GM12878 (cell line): Measurements from ENCODE around the gene MDN1. TPM values are rescaled to one million over a fixed set of nuclear protein-coding genes. Genes with fewer than 3 reads are reported as not detected.

Experiments used
- ATAC-seq: fragments of 200-7000 bp; cut with Tn5 transposase; 3 replicates; pipeline ENCODE4 v1.9.1; 2020; ENCODE audit warnings: mild to moderate bottlenecking, moderate library complexity
- BruUV-seq: library from RNA; stranded (reverse); fragments of 400-500 nt; replicated peaks from 2 replicates; lab custom pipeline; 2021; lab: Mats Ljungman, UMichigan
- CTCF ChIA-PET: fragments of 300-600 bp; sonication (Branson Sonifier 250); formaldehyde crosslinking; extraction: SDS; loops from one replicate; lab custom pipeline; 2021; ENCODE audit warnings: inconsistent platforms; lab: Yijun Ruan, JAX
- POLR2A ChIA-PET: fragments of 350-600 bp; formaldehyde crosslinking; extraction: SDS; loops from one replicate; lab custom pipeline; 2021; ENCODE audit warnings: inconsistent platforms; lab: Charles Lee
- RAD21 ChIA-PET: fragments of 300-600 bp; sonication (Branson Sonifier 250); formaldehyde crosslinking; loops from one replicate; lab custom pipeline; 2023; ENCODE audit warnings: antibody characterized with exemption; ENCODE audit not compliant: unreplicated experiment; lab: Charles Lee
- SMC1A ChIA-PET: fragments of 300-600 bp; sonication (Branson Sonifier 250); formaldehyde crosslinking; loops from one replicate; lab custom pipeline; 2023; ENCODE audit not compliant: unreplicated experiment, uncharacterized antibody; lab: Charles Lee
- DNase-seq: peaks from one replicate; pipeline ENCODE4 v3.0.0-alpha.2; 2011; ENCODE audit warnings: low read depth, low spot score
- FAIRE-seq: peaks from 3 replicates; lab custom pipeline; 2011; peaks lifted over from hg19 to GRCh38; lab: Jason Lieb, UNC
- H2AFZ ChIP-seq: 2 replicates; pipeline ENCODE4 v1.6.0; 2011; ENCODE audit warnings: low read depth, low read length, control low read depth; ENCODE audit not compliant: control insufficient read depth
- H3K27ac ChIP-seq: 2 replicates; pipeline ENCODE4 v1.5.1; 2011; ENCODE audit warnings: control low read depth; ENCODE audit not compliant: control insufficient read depth, insufficient read depth
- H3K27me3 ChIP-seq, 2 experiments: replicated peaks in 1 of 2; 2 replicates each; pipeline versions ENCODE4 v1.6.0 to v1.6.1; 2011; ENCODE audit warnings: low read length in 1 of 2; ENCODE audit not compliant: control insufficient read depth in 2 of 2, insufficient read depth in 2 of 2
- H3K36me3 ChIP-seq, 2 experiments: 2 replicates each; pipeline ENCODE4 v1.5.1; 2011; ENCODE audit warnings: low read length in 1 of 2; ENCODE audit not compliant: control insufficient read depth in 2 of 2, insufficient read depth in 2 of 2
- H3K4me1 ChIP-seq: 2 replicates; pipeline ENCODE4 v1.6.1; 2011; ENCODE audit warnings: mild to moderate bottlenecking, low read length, moderate library complexity, mixed read lengths; ENCODE audit not compliant: control insufficient read depth, insufficient read depth
- H3K4me2 ChIP-seq: 2 replicates; pipeline ENCODE4 v1.6.0; 2011; ENCODE audit warnings: control low read depth; ENCODE audit not compliant: control insufficient read depth, insufficient read depth
- H3K4me3 ChIP-seq: fragments of 200-600 bp; sonication (generic); 2 replicates; pipeline ENCODE4 v1.5.1; 2016
- H3K79me2 ChIP-seq: 2 replicates; pipeline ENCODE4 v1.6.0; 2011; ENCODE audit warnings: low read length; ENCODE audit not compliant: control insufficient read depth, insufficient read depth
- H3K9ac ChIP-seq: 2 replicates; pipeline ENCODE4 v1.8.0; 2011; ENCODE audit warnings: low read length, control low read depth, mixed read lengths; ENCODE audit not compliant: control insufficient read depth, insufficient read depth
- H3K9me3 ChIP-seq: replicated peaks from 3 replicates; pipeline ENCODE4 v1.5.1; 2011; ENCODE audit warnings: mild to moderate bottlenecking, low read length; ENCODE audit not compliant: control insufficient read depth, insufficient read depth
- H4K20me1 ChIP-seq: 2 replicates; pipeline ENCODE4 v1.6.0; 2011; ENCODE audit not compliant: control insufficient read depth, insufficient read depth
- CBX3 ChIP-seq: fragments of 200-600 bp; sonication (generic); IDR thresholded peaks from 2 replicates; pipeline ENCODE4 v1.6.1; 2016; ENCODE audit warnings: low read depth, borderline replicate concordance
- CUX1 ChIP-seq: IDR thresholded peaks from 2 replicates; pipeline ENCODE4 v1.6.1; 2012; ENCODE audit warnings: improper control_type of control experiment, low read depth, low read length; ENCODE audit not compliant: insufficient replicate concordance
- PML ChIP-seq: IDR thresholded peaks from 2 replicates; pipeline ENCODE4 v1.6.1; 2012; ENCODE audit warnings: low read length, inconsistent platforms
- STAT1 ChIP-seq: fragments of 450-650 bp; conservative IDR thresholded peaks from 2 replicates; pipeline ENCODE4 v1.6.1; 2014; ENCODE audit warnings: antibody characterized with exemption, mild to moderate bottlenecking
- ZNF622 ChIP-seq: fragments of 450-650 bp; IDR thresholded peaks from 2 replicates; pipeline ENCODE4 v1.6.1; 2017; ENCODE audit warnings: mild to moderate bottlenecking, inconsistent platforms
- WGBS: methylation state at CpG from one replicate; pipeline ENCODE4 v1.1.6; 2016; ENCODE audit warnings: low lambda C conversion rate; ENCODE audit not compliant: insufficient replicate concordance, insufficient coverage; ENCODE audit errors: missing lambda C conversion rate; 5-methylcytosine and 5-hydroxymethylcytosine counted together
- in situ Hi-C: fragments of 300-500 bp; cut with MboI; formaldehyde crosslinking; loops from 9 replicates; pipeline ENCODE4 v1.14.3; 2018; ENCODE audit warnings: mixed read lengths
- intact Hi-C: fragments of 100-400 bp; cut with micrococcal nuclease; formaldehyde crosslinking; loops from one replicate; pipeline ENCODE4 v1.14.2; 2022; ENCODE audit not compliant: unreplicated experiment
- polyA plus RNA-seq, 11 experiments: library from polyadenylated mRNA; depleted of rRNA in 4 of 11; unstranded in 6 of 11; stranded (reverse) in 5 of 11; fragments of >200 nt; fragmentation: Nextera tagmentation in 4 of 11; fragmentation: Illumina TruSeq in 1 of 11; extraction: Ambion mirVana in 4 of 11; extraction: Trizol in 1 of 11; gene quantifications; 1 replicate in 1 of 11; 2 replicates in 10 of 11; pipeline versions ENCODE4 v1.2.1 to v1.2.3, GENCODE V29; 2011 to 2016; ENCODE audit warnings: inconsistent platforms in 2 of 11, missing spikeins in 2 of 11, low read depth in 1 of 11
- total RNA-seq, 4 experiments: library from RNA; depleted of rRNA in 3 of 4; stranded (reverse); fragments of >200 nt in 3 of 4; fragmentation: Illumina TruSeq in 1 of 4; extraction: Trizol in 1 of 4; gene quantifications; 2 replicates each; pipeline versions ENCODE4 v1.2.1 to v1.2.3, GENCODE V29; 2013 to 2021

Gene MDN1
- total and polyA plus RNA-seq, 10 of the 15 experiments (the other 5 are each of a cell fraction or from before 2014, with no cell fraction given): 14.3 to 50.1 (median 22.1) TPM

DNA sequence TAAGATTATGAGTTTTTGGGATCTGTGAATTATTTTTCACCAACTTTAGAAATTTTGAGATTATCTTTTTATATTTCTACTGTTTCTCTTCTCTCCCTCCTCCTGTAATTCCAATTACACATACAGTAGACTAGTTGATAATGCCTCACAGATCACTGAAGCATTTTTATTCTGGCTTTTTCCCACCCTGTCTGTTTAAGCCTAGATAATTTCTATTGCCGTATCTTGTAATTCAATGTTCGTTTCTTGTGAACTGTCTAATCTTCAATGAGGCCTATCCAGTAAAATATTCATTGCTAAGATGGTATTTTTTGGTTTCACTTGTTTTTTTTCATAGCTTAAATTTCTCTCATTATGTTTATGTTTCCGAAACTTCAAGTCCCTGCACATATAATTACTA, 12.0 kb downstream of the MDN1 start:
- peaks cover 35% of the 10 kb centered on the region for H3K79me2 ChIP-seq
- TF ChIP-seq ZNF622 (no peak), PML (no peak), CBX3 (no peak), CUX1 (no peak), STAT1 (no peak)
- 96% methylated on average over 3 of the region's 3 CpGs for WGBS
- intact Hi-C loops: no loop called here
- ChIA-PET CTCF (interaction anchor here (1.4 kb wide), 1 partner anchor 12 kb away, joined by 7 read pairs; the partner anchor contains the start of gene MDN1), RAD21 (interaction anchor here (0.9 to 1.1 kb wide), 2 partner anchors 12 to 22 kb away, joined by 3 to 4 read pairs; partner anchors contain the start of genes CASP8AP2 and MDN1), POLR2A (no interaction called here), SMC1A (interaction anchor here (0.6 kb wide), 1 partner anchor 126 kb away, joined by 3 read pairs; no protein-coding TSS in a partner anchor)
- H3K4me2 ChIP-seq: no peak overlapping the region
- H3K4me3 ChIP-seq: no peak overlapping the region
- ATAC-seq (no peak), DNase-seq (no peak), FAIRE-seq (no peak)
- no peaks in the 10 kb centered on the region for H4K20me1 ChIP-seq
- no peaks in the 10 kb centered on the region for H3K4me1 ChIP-seq
- H3K9ac ChIP-seq: no peak overlapping the region
- H3K27ac ChIP-seq: no peak overlapping the region
- no peaks in the 10 kb centered on the region for H3K9me3 ChIP-seq
- H3K27me3 ChIP-seq: no peaks in the 10 kb centered on the region
- BruUV-seq: no TSS peak
- no peak overlapping the region for H2AFZ ChIP-seq
- in situ Hi-C loops: no loop called here
- H3K36me3 ChIP-seq: no peaks in the 10 kb centered on the region; a peak in 1 of 4 replicates
